ENCODE results near the gene KCTD8. TPM values are rescaled to one million over a fixed set of nuclear protein-coding genes. Genes with fewer than 3 reads are reported as not detected.

Gene KCTD8
- total RNA-seq, 1 donor from 2014 or later = not detected

- H3K9me3 ChIP-seq = no peaks in the 10 kb centered on the region
- H3K36me3 ChIP-seq = no peaks in the 10 kb centered on the region
- no peaks in the 10 kb centered on the region for H3K27me3 ChIP-seq
- no peak for DNase-seq (ENCODE audit: extremely low spot score in 2 of 2)
- H3K27ac ChIP-seq = no peak overlapping the region
- H3K4me1 ChIP-seq = no peaks in the 10 kb centered on the region
- TF ChIP-seq POLR2AphosphoS5 (IDR thresholded peaks at IDR 0.05; ENCODE audit: insufficient read depth in 1 of 2, low read depth in 1 of 2) (no peak), POLR2A (IDR thresholded peaks at IDR 0.05) (no peak)
- H3K4me3 ChIP-seq = no peak overlapping the region
- intact Hi-C loops (cut with DNase I) = no loop called here
Observed at GRCh38 chr4:44415251-44415650, 33.4 kb downstream of the KCTD8 start.

- H3K27me3 ChIP-seq = no peaks in the 10 kb centered on the region
- H3K9me3 ChIP-seq = no peaks in the 10 kb centered on the region
- no peak overlapping the region for H3K27ac ChIP-seq
- intact Hi-C loops (cut with DNase I) = no loop called here
- no peak for DNase-seq (ENCODE audit: extremely low spot score in 2 of 2)
- no peaks in the 10 kb centered on the region for H3K36me3 ChIP-seq
- no peaks in the 10 kb centered on the region for H3K4me1 ChIP-seq
- no peak overlapping the region for H3K4me3 ChIP-seq
- TF ChIP-seq POLR2AphosphoS5 (IDR thresholded peaks at IDR 0.05; ENCODE audit: insufficient read depth in 1 of 2, low read depth in 1 of 2) (no peak), POLR2A (IDR thresholded peaks at IDR 0.05) (no peak), CTCF (IDR thresholded peaks at IDR 0.05) (no peak)
Observed at GRCh38 chr4:44368413-44369167, 80.0 kb downstream of the KCTD8 start.

GRCh38 chr4:44354172-44354571, 94.4 kb downstream of the KCTD8 start:
- no peaks in the 10 kb centered on the region for H3K27me3 ChIP-seq
- no peaks in the 10 kb centered on the region for H3K36me3 ChIP-seq
- no peak overlapping the region for H3K4me3 ChIP-seq
- no peak overlapping the region for H3K27ac ChIP-seq
- TF ChIP-seq POLR2AphosphoS5 (IDR thresholded peaks at IDR 0.05; ENCODE audit: insufficient read depth in 1 of 2, low read depth in 1 of 2) (no peak), POLR2A (IDR thresholded peaks at IDR 0.05) (no peak), CTCF (IDR thresholded peaks at IDR 0.05) (no peak)
- no peaks in the 10 kb centered on the region for H3K4me1 ChIP-seq
- intact Hi-C loops (cut with DNase I) = no loop called here
- no peak for DNase-seq (ENCODE audit: extremely low spot score in 2 of 2)
- no peaks in the 10 kb centered on the region for H3K9me3 ChIP-seq

- H3K27me3 ChIP-seq = no peaks in the 10 kb centered on the region
- H3K4me3 ChIP-seq = no peak overlapping the region
- no peaks in the 10 kb centered on the region for H3K4me1 ChIP-seq
- no peak overlapping the region for H3K27ac ChIP-seq
- DNase-seq (ENCODE audit: extremely low spot score in 2 of 2) = no peak
- H3K9me3 ChIP-seq = no peaks in the 10 kb centered on the region
- no peaks in the 10 kb centered on the region for H3K36me3 ChIP-seq
- intact Hi-C loops (cut with DNase I) = no loop called here
- TF ChIP-seq POLR2A (IDR thresholded peaks at IDR 0.05) (no peak), POLR2AphosphoS5 (IDR thresholded peaks at IDR 0.05; ENCODE audit: insufficient read depth in 1 of 2, low read depth in 1 of 2) (no peak), CTCF (IDR thresholded peaks at IDR 0.05) (no peak)
Observed at GRCh38 chr4:44351069-44351468, 97.5 kb downstream of the KCTD8 start.

- intact Hi-C loops (cut with DNase I) = no loop called here
- DNase-seq (ENCODE audit: extremely low spot score in 2 of 2) = no peak
- no peak for TF ChIP-seq POLR2A (IDR thresholded peaks at IDR 0.05)
- no peak for TF ChIP-seq CTCF (IDR thresholded peaks at IDR 0.05)
- TF ChIP-seq POLR2AphosphoS5 (IDR thresholded peaks at IDR 0.05; ENCODE audit: insufficient read depth in 1 of 2, low read depth in 1 of 2) = no peak
- Histone ChIP-seq H3K4me1 (no peaks in the 10 kb centered on the region), H3K36me3 (no peaks in the 10 kb centered on the region), H3K27me3 (no peaks in the 10 kb centered on the region), H3K4me3 (no peak overlapping the region), H3K27ac (no peak overlapping the region), H3K9me3 (no peaks in the 10 kb centered on the region)
Observed at GRCh38 chr4:44342800-44343199, 105.8 kb downstream of the KCTD8 start.
